Epithelial cell of proximal tubule (primary cell): ENCODE results near the gene PAQR5. TPM values are rescaled to one million over a fixed set of nuclear protein-coding genes. Genes with fewer than 3 reads are reported as not detected.
A peak's percentile ranks its signal among the peaks of the same experiment; 100 is the strongest.

Experiments
- DNase-seq: peaks from one replicate; pipeline ENCODE4 v3.0.0-alpha.2; 2011; ENCODE audit warnings: low read depth
- H3K4me3 ChIP-seq: 2 replicates; pipeline ENCODE4 v1.5.1; 2011; ENCODE audit warnings: low read depth, mild to moderate bottlenecking, low read length
- CTCF ChIP-seq: conservative IDR thresholded peaks from 2 replicates; pipeline ENCODE4 v1.5.1; 2012; ENCODE audit warnings: low read depth, mild to moderate bottlenecking, low read length
- total RNA-seq: library from RNA; depleted of rRNA; stranded (reverse); fragments of >200 nt; gene quantifications from 2 replicates; pipeline ENCODE4 v1.2.3, GENCODE V29; 2015

Gene PAQR5
- total RNA-seq, 1 donor from 2014 or later = 9.5 TPM

- H3K4me3 ChIP-seq = no peak overlapping the region
- TF ChIP-seq CTCF = no peak
- no peak for DNase-seq
Measured at GRCh38 chr15:69412701-69413100, 114.0 kb downstream of the PAQR5 start.

GRCh38 chr15:69413822-69414700, 115.3 kb downstream of the PAQR5 start, which contains the start of gene KIF23:
Gene KIF23, plus strand, starts transcription at chr15:69414349. Its CDS starts 117 bp downstream, at chr15:69414466.
- H3K4me3 ChIP-seq = peak within 1 kb of the TSS; percentile 84
- peak; percentile 59 for DNase-seq
- TF ChIP-seq CTCF = no peak

- no peak for TF ChIP-seq CTCF
- peak overlapping the region; percentile 84 for H3K4me3 ChIP-seq
- no peak for DNase-seq
Measured at GRCh38 chr15:69414701-69415167, 116.0 kb downstream of the PAQR5 start.

GRCh38 chr15:69415381-69415780, 116.7 kb downstream of the PAQR5 start:
- DNase-seq = no peak
- peak overlapping the region; percentile 84 for H3K4me3 ChIP-seq
- no peak for TF ChIP-seq CTCF

GRCh38 chr15:69417581-69417980, 118.9 kb downstream of the PAQR5 start:
- H3K4me3 ChIP-seq = no peak overlapping the region
- no peak for TF ChIP-seq CTCF
- DNase-seq = no peak

GRCh38 chr15:69421498-69421897, 122.8 kb downstream of the PAQR5 start:
- TF ChIP-seq CTCF = no peak
- no peak for DNase-seq

More at GRCh38 chr15:69421498-69421897, 122.8 kb downstream of the PAQR5 start:
- no peak overlapping the region for H3K4me3 ChIP-seq
